HL-60 (cell line): ENCODE results near the gene OSBPL3.

Experiments
- DNase-seq, 2 experiments: peaks; one replicate each; pipeline ENCODE4 v3.0.0-alpha.2; 2010 to 2020; ENCODE audit warnings: low read depth in 1 of 2, low spot score in 1 of 2
- H3K27ac ChIP-seq: fragments of 250-450 bp; sonication (Bioruptor Pico); replicated peaks from 2 replicates; pipeline ENCODE4 v1.5.1; 2020; ENCODE audit warnings: mild to moderate bottlenecking, moderate library complexity
- H3K27me3 ChIP-seq: fragments of 250-450 bp; sonication (Bioruptor Pico); 2 replicates; pipeline ENCODE4 v1.5.1; 2021; ENCODE audit warnings: mild to moderate bottlenecking, moderate library complexity; ENCODE audit not compliant: insufficient read depth, poor library complexity, severe bottlenecking
- H3K4me3 ChIP-seq: replicated peaks from 2 replicates; pipeline ENCODE4 v1.5.1; 2011; ENCODE audit warnings: mild to moderate bottlenecking, control low read depth, low read length; ENCODE audit not compliant: insufficient read depth
- GABPA ChIP-seq: IDR thresholded peaks from 2 replicates; pipeline ENCODE4 v1.6.1; 2012; ENCODE audit warnings: low read depth
- POLR2AphosphoS5 ChIP-seq: IDR thresholded peaks from 2 replicates; pipeline ENCODE4 v1.6.1; 2012; ENCODE audit warnings: low read depth
- SPI1 ChIP-seq: IDR thresholded peaks from 2 replicates; pipeline ENCODE4 v1.6.1; 2012; ENCODE audit warnings: low read depth, mild to moderate bottlenecking, borderline replicate concordance
- TF ChIP-seq, protein P1 (sequence below): IDR thresholded peaks from one replicate; pipeline ENCODE4 v1.5.1; 2011; ENCODE audit warnings: low read length, control low read depth, inconsistent platforms; ENCODE audit not compliant: insufficient read depth
- TF ChIP-seq, protein P2 (sequence below): IDR thresholded peaks from 2 replicates; pipeline ENCODE4 v1.6.1; 2012; ENCODE audit warnings: low read depth; ENCODE audit not compliant: insufficient replicate concordance

OSBPL3 gene

GRCh38 chr7:24864214-24864817 lies 115.7 kb downstream of the OSBPL3 start:
- no peak for DNase-seq
- Histone ChIP-seq H3K27ac (no peak overlapping the region), H3K4me3 (no peak overlapping the region), H3K27me3 (no peaks in the 10 kb centered on the region)
- TF ChIP-seq GABPA (no peak), POLR2AphosphoS5 (no peak), SPI1 (no peak)
- TF ChIP-seq, protein P1, sequence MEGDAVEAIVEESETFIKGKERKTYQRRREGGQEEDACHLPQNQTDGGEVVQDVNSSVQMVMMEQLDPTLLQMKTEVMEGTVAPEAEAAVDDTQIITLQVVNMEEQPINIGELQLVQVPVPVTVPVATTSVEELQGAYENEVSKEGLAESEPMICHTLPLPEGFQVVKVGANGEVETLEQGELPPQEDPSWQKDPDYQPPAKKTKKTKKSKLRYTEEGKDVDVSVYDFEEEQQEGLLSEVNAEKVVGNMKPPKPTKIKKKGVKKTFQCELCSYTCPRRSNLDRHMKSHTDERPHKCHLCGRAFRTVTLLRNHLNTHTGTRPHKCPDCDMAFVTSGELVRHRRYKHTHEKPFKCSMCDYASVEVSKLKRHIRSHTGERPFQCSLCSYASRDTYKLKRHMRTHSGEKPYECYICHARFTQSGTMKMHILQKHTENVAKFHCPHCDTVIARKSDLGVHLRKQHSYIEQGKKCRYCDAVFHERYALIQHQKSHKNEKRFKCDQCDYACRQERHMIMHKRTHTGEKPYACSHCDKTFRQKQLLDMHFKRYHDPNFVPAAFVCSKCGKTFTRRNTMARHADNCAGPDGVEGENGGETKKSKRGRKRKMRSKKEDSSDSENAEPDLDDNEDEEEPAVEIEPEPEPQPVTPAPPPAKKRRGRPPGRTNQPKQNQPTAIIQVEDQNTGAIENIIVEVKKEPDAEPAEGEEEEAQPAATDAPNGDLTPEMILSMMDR: no peak
- TF ChIP-seq, protein P2, sequence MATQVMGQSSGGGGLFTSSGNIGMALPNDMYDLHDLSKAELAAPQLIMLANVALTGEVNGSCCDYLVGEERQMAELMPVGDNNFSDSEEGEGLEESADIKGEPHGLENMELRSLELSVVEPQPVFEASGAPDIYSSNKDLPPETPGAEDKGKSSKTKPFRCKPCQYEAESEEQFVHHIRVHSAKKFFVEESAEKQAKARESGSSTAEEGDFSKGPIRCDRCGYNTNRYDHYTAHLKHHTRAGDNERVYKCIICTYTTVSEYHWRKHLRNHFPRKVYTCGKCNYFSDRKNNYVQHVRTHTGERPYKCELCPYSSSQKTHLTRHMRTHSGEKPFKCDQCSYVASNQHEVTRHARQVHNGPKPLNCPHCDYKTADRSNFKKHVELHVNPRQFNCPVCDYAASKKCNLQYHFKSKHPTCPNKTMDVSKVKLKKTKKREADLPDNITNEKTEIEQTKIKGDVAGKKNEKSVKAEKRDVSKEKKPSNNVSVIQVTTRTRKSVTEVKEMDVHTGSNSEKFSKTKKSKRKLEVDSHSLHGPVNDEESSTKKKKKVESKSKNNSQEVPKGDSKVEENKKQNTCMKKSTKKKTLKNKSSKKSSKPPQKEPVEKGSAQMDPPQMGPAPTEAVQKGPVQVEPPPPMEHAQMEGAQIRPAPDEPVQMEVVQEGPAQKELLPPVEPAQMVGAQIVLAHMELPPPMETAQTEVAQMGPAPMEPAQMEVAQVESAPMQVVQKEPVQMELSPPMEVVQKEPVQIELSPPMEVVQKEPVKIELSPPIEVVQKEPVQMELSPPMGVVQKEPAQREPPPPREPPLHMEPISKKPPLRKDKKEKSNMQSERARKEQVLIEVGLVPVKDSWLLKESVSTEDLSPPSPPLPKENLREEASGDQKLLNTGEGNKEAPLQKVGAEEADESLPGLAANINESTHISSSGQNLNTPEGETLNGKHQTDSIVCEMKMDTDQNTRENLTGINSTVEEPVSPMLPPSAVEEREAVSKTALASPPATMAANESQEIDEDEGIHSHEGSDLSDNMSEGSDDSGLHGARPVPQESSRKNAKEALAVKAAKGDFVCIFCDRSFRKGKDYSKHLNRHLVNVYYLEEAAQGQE: no peak

- H3K27me3 ChIP-seq: no peaks in the 10 kb centered on the region
- TF ChIP-seq, protein P1: no peak
- no peak for TF ChIP-seq SPI1
- TF ChIP-seq POLR2AphosphoS5: no peak
- TF ChIP-seq, protein P2: no peak
- TF ChIP-seq GABPA: no peak
- DNase-seq: peak in 1 of 2 experiments; percentile 11
- no peak overlapping the region for H3K4me3 ChIP-seq
- no peak overlapping the region for H3K27ac ChIP-seq
These were observed 116.4 kb downstream of the OSBPL3 start for GRCh38 chr7:24863626-24864025.

DNA sequence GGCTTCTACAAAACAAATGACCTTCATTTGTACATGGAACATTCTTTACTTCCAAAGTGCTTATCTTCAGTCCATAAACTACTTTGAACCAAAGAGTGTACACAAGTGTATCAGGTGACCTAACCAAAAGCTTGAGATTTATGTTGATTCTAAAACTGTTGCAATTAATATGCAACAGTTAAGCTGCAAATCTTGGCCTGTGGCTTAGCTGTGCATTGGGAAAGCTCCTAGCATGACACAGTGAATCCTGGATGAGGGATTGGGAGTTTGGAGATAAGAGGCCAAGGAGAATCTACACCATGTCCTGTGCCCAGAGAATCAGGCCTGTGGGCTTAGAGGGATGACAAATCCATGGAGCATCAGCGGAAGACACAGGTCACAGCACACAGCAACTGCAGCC lies 117.5 kb downstream of the OSBPL3 start:
- no peak overlapping the region for H3K4me3 ChIP-seq
- H3K27ac ChIP-seq: no peak overlapping the region
- TF ChIP-seq GABPA (no peak), POLR2AphosphoS5 (no peak), SPI1 (no peak)
- TF ChIP-seq, protein P1: no peak
- TF ChIP-seq, protein P2: no peak
- H3K27me3 ChIP-seq: no peaks in the 10 kb centered on the region
- DNase-seq: no peak
